ACHN (cell line): Measurements from ENCODE around the gene WNT4.

Experiments
- DNase-seq: peaks from one replicate; pipeline ENCODE4 v3.0.0-alpha.2; 2015
- in situ Hi-C: cut with HindIII; loops from 2 replicates; pipeline ENCODE4 v1.10.0; 2017; ENCODE audit warnings: low sequenced_read_pairs, low pct_ligation_motif_present, low pct_unique_long_range_greater_than_20kb

Gene WNT4

GRCh38 chr1:22133931-22134324 is 9.0 kb downstream of the WNT4 start:
- in situ Hi-C loops = no loop called here
- DNase-seq = no peak

GRCh38 chr1:22133247-22133930 is 9.5 kb downstream of the WNT4 start:
- no peak for DNase-seq
- in situ Hi-C loops = no loop called here

GRCh38 chr1:22132517-22133235 is 10.2 kb downstream of the WNT4 start:
- in situ Hi-C loops = no loop called here
- peak; percentile 68 for DNase-seq

- in situ Hi-C loops = no loop called here
- DNase-seq = peak; percentile 45
These were observed 10.9 kb downstream of the WNT4 start for GRCh38 chr1:22131875-22132486.

GRCh38 chr1:22131062-22131461 is 11.8 kb downstream of the WNT4 start:
- no peak for DNase-seq
- in situ Hi-C loops = no loop called here

- in situ Hi-C loops = no loop called here
- DNase-seq = no peak
These were observed 13.3 kb downstream of the WNT4 start for GRCh38 chr1:22129501-22130117.

GRCh38 chr1:22128392-22128791 is 14.5 kb downstream of the WNT4 start:
- in situ Hi-C loops = no loop called here
- DNase-seq = no peak

- DNase-seq = no peak
- in situ Hi-C loops = no loop called here
These were observed 15.2 kb downstream of the WNT4 start for GRCh38 chr1:22127731-22128130.

- no peak for DNase-seq
- in situ Hi-C loops = no loop called here
These were observed 15.6 kb downstream of the WNT4 start for GRCh38 chr1:22127248-22127647.

- DNase-seq = no peak
- in situ Hi-C loops = no loop called here
These were observed 16.4 kb downstream of the WNT4 start for GRCh38 chr1:22126531-22126930.

GRCh38 chr1:22124592-22125229 is 18.2 kb downstream of the WNT4 start:
- in situ Hi-C loops = no loop called here
- no peak for DNase-seq

GRCh38 chr1:22123901-22124404 is 18.9 kb downstream of the WNT4 start:
- in situ Hi-C loops = no loop called here

GRCh38 chr1:22123071-22123390 is 19.9 kb downstream of the WNT4 start:
- in situ Hi-C loops = no loop called here

More at GRCh38 chr1:22123901-22124404, 18.9 kb downstream of the WNT4 start:
- no peak for DNase-seq

GRCh38 chr1:22122273-22123070 is 20.4 kb downstream of the WNT4 start:
- in situ Hi-C loops = no loop called here
- no peak for DNase-seq

More at GRCh38 chr1:22123071-22123390, 19.9 kb downstream of the WNT4 start:
- no peak for DNase-seq

- DNase-seq = no peak
- in situ Hi-C loops = no loop called here
These were observed 21.4 kb downstream of the WNT4 start for GRCh38 chr1:22121421-22121911.

GRCh38 chr1:22120469-22120790 is 22.5 kb downstream of the WNT4 start:
- in situ Hi-C loops = no loop called here

GRCh38 chr1:22119626-22120468 is 23.1 kb downstream of the WNT4 start:
- in situ Hi-C loops = no loop called here
- no peak for DNase-seq

More at GRCh38 chr1:22120469-22120790, 22.5 kb downstream of the WNT4 start:
- DNase-seq = no peak
